Activated CD8-positive, alpha-beta T cell treated with anti-CD3 and anti-CD28 coated beads, Interleukin-2, amount 10 ng/mL, durations not matched to agents 7 days and 5 days (primary cell): Measurements from ENCODE around the gene NCKAP1. TPM values are rescaled to one million over a fixed set of nuclear protein-coding genes. Genes with fewer than 3 reads are reported as not detected.
"Not testable (repeated sequence)": the region's sequence is repeated elsewhere in the genome, so short reads cannot be mapped to it uniquely, and the experiment has no call there.

Experiments used
- ATAC-seq: fragments of 150-1000 bp; cut with Tn5 transposase; one replicate; pipeline ENCODE4 v1.10.0; 2021; ENCODE audit warnings: moderate library complexity
- CTCF ChIA-PET: fragments of 350-600 bp; sonication (Branson Sonifier 250); formaldehyde crosslinking; loops from one replicate; lab custom pipeline; 2021; ENCODE audit warnings: antibody characterized with exemption; lab: Charles Lee
- POLR2A ChIA-PET: fragments of 350-600 bp; sonication (Branson Sonifier 250); formaldehyde crosslinking; loops from one replicate; lab custom pipeline; 2021; ENCODE audit warnings: antibody characterized with exemption; lab: Charles Lee
- DNase-seq: peaks from one replicate; pipeline ENCODE4 v3.0.0-alpha.2; 2020
- H3K27ac Mint-ChIP-seq: one replicate; pipeline ENCODE4 v1.8.0; 2021; ENCODE audit warnings: mild to moderate bottlenecking, mixed read lengths
- H3K27me3 Mint-ChIP-seq: one replicate; pipeline ENCODE4 v1.8.0; 2021; ENCODE audit warnings: low read depth, mixed read lengths
- H3K36me3 Mint-ChIP-seq: one replicate; pipeline ENCODE4 v1.8.0; 2021; ENCODE audit warnings: low read depth, mixed read lengths
- H3K4me1 Mint-ChIP-seq: one replicate; pipeline ENCODE4 v1.8.0; 2021; ENCODE audit warnings: low read depth, mixed read lengths
- H3K4me3 Mint-ChIP-seq: one replicate; pipeline ENCODE4 v1.8.0; 2021; ENCODE audit warnings: mild to moderate bottlenecking, mixed read lengths
- H3K9me3 Mint-ChIP-seq: one replicate; pipeline ENCODE4 v1.8.0; 2022; ENCODE audit warnings: mixed read lengths; ENCODE audit not compliant: insufficient read depth
- total RNA-seq, 2 experiments: library from RNA; stranded (reverse); gene quantifications; one replicate each; pipeline ENCODE4 v1.2.3, GENCODE V29; 2021

NCKAP1 gene
- total RNA-seq, 2 experiments from 2014 or later: 0.50 to 0.52 TPM

DNA sequence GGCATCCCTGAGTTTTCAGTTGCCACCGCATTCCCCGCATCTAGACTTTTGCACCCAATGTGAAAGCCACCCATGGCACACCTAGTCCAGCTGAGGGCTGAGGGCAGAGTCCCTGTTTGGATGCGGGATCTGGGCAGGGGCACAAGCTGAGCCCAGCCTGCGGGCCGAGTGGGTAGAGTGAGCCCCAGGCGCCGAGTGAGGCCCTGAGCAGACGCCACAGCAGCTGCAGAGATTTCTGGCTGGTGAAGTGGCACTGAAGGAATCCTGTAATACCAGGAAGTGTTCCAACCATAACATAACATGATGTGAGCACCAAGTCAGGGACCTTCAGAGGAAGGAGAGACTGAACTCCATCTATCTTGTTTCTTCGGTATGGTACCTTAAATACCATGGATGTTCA, 144.1 kb downstream of the NCKAP1 start:
- Mint-ChIP-seq H3K4me3 (no peak overlapping the region), H3K4me1 (peaks cover 2% of the 10 kb centered on the region), H3K36me3 (no peaks in the 10 kb centered on the region), H3K27ac (no peak overlapping the region), H3K27me3 (peaks cover 14% of the 10 kb centered on the region), H3K9me3 (no peaks in the 10 kb centered on the region)
- ATAC-seq (no peak), DNase-seq (no peak)
- ChIA-PET CTCF (no interaction called here), POLR2A (no interaction called here)

GRCh38 chr2:182893666-182894065, 144.6 kb downstream of the NCKAP1 start:
- DNase-seq: no peak
- H3K4me3 Mint-ChIP-seq: no peak overlapping the region
- no peak overlapping the region for H3K27ac Mint-ChIP-seq
- ATAC-seq: no peak
- no peaks in the 10 kb centered on the region for H3K4me1 Mint-ChIP-seq
- H3K27me3 Mint-ChIP-seq: peaks cover 14% of the 10 kb centered on the region
- CTCF ChIA-PET: no interaction called here
- POLR2A ChIA-PET: no interaction called here
- no peaks in the 10 kb centered on the region for H3K36me3 Mint-ChIP-seq
- H3K9me3 Mint-ChIP-seq: no peaks in the 10 kb centered on the region

- DNase-seq, POLR2A ChIA-PET, H3K27ac Mint-ChIP-seq, CTCF ChIA-PET, H3K9me3 Mint-ChIP-seq, H3K4me3 Mint-ChIP-seq, ATAC-seq, H3K4me1 Mint-ChIP-seq, H3K36me3 Mint-ChIP-seq: not testable (repeated sequence)
- H3K27me3 Mint-ChIP-seq: peaks cover 16% of the 10 kb centered on the region
These were observed 145.2 kb downstream of the NCKAP1 start for GRCh38 chr2:182893035-182893434.

DNA sequence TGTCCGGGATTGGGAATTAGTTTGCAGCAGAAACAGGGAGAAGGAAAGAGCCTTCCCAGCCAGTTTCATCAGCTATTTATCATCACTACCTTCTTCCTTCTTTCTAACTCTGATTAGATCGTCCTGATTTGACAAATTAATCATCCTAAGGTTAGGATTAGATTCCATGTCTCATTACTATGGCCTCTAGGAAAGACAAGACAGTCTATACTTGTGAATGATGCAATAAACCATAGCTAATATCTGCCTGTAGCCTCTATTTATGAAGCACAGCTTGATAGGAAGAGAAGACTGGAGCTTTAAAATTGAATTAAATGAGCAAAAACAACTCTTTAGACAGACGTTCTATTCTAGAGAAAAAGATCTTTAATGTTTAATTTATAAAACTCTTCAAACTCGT, 146.6 kb downstream of the NCKAP1 start:
- POLR2A ChIA-PET: no interaction called here
- Mint-ChIP-seq H3K4me1 (no peaks in the 10 kb centered on the region), H3K36me3 (no peaks in the 10 kb centered on the region), H3K27ac (no peak overlapping the region), H3K27me3 (peaks cover 11% of the 10 kb centered on the region), H3K9me3 (no peaks in the 10 kb centered on the region), H3K4me3 (no peak overlapping the region)
- no peak for DNase-seq
- CTCF ChIA-PET: no interaction called here
- no peak for ATAC-seq

DNA sequence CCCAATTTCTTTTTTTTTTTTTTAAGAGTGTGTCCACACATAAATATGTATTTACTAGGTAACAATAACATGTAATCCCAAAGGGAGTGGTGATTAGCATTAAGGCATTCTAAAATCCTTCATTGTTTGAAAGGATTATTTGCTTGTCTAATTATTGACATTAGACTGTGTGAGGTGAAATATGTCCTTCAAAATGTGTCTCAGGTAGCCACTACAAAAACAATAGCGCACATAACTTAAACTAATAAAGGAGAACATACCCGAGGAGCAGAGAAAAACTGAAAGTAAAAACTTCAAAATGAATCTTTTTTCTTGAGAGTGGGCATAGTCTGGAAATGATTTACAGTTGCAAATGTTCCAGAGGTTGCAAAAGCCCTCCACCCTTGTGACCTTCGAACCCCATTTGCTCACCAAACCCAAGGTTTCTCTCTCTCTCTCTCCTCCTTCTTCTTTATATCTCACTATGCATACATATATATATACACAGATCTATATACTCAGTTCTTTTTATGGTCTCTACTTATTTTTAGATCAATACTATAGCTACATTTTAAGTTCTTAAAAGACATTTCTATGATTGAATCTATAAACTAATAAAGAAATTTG, 147.4 kb downstream of the NCKAP1 start:
- ATAC-seq (no peak), DNase-seq (no peak)
- H3K9me3 Mint-ChIP-seq: no peaks in the 10 kb centered on the region
- no peaks in the 10 kb centered on the region for H3K4me1 Mint-ChIP-seq
- ChIA-PET CTCF (no interaction called here), POLR2A (no interaction called here)
- H3K27ac Mint-ChIP-seq: no peak overlapping the region
- no peak overlapping the region for H3K4me3 Mint-ChIP-seq
- H3K27me3 Mint-ChIP-seq: peaks cover 11% of the 10 kb centered on the region
- no peaks in the 10 kb centered on the region for H3K36me3 Mint-ChIP-seq

DNA sequence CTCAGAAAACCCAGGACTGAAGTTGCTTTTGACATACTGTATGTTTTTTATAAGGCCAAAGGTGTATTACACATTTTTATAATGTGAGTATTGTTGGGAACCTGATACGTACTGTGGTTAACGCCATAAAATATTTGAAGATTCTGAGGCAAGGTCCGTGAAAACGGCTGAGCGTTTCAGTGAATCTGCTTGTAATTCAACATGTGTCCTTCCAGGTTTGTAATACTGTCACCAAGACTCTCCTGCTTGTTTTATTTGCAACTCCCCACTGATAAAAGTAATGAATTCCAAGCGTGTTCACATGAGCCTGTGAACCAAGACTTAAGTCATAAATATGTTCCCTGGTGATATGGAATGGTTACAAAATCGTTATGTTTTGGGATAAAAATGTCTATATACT, 148.0 kb downstream of the NCKAP1 start:
- H3K4me3 Mint-ChIP-seq: no peak overlapping the region
- DNase-seq (no peak), ATAC-seq (no peak)
- H3K27me3 Mint-ChIP-seq: peaks cover 11% of the 10 kb centered on the region
- H3K9me3 Mint-ChIP-seq: no peaks in the 10 kb centered on the region
- ChIA-PET POLR2A (no interaction called here), CTCF (no interaction called here)
- no peak overlapping the region for H3K27ac Mint-ChIP-seq
- H3K4me1 Mint-ChIP-seq: no peaks in the 10 kb centered on the region
- no peaks in the 10 kb centered on the region for H3K36me3 Mint-ChIP-seq

DNA sequence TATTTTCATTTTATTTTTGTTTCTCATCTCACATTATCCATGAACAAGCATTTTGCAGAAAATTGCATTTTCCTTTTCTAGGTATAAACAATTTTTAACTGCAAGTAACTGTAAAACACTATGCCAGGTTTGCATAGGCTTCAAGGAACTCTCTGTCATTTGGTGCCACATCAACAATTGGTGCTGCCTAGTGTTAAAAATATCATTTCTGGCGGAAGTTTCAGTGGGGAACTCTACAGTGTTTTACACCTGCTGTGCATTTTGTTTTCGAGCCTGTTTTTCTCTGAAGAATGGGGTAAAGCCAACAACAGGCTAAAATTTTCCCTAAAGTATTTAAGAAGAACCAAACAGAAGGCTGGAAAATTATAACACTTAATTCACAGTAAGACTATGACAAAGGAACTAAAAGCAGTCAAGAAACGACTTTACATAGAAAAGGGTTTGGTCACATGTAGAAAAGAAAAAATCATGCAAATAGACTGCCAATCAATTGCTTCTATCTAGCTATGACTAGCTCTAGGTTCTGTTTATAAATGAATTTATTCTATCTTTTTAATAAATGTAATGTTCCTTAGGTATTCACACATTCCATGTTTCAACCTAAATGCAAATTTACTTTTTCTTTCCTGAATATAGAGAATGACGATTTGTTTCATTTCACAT, 150.4 kb downstream of the NCKAP1 start:
- no peaks in the 10 kb centered on the region for H3K4me1 Mint-ChIP-seq
- H3K27me3 Mint-ChIP-seq: peaks cover 17% of the 10 kb centered on the region
- H3K4me3 Mint-ChIP-seq: no peak overlapping the region
- POLR2A ChIA-PET: no interaction called here
- no peaks in the 10 kb centered on the region for H3K9me3 Mint-ChIP-seq
- DNase-seq: no peak
- CTCF ChIA-PET: no interaction called here
- ATAC-seq: no peak
- no peak overlapping the region for H3K27ac Mint-ChIP-seq
- no peaks in the 10 kb centered on the region for H3K36me3 Mint-ChIP-seq

- no peaks in the 10 kb centered on the region for H3K9me3 Mint-ChIP-seq
- peaks cover 17% of the 10 kb centered on the region for H3K27me3 Mint-ChIP-seq
- no peaks in the 10 kb centered on the region for H3K36me3 Mint-ChIP-seq
- no peak overlapping the region for H3K27ac Mint-ChIP-seq
- ChIA-PET POLR2A (no interaction called here), CTCF (no interaction called here)
- H3K4me3 Mint-ChIP-seq: no peak overlapping the region
- ATAC-seq (no peak), DNase-seq (no peak)
- H3K4me1 Mint-ChIP-seq: no peaks in the 10 kb centered on the region
These were observed 151.2 kb downstream of the NCKAP1 start for GRCh38 chr2:182887093-182887492.

DNA sequence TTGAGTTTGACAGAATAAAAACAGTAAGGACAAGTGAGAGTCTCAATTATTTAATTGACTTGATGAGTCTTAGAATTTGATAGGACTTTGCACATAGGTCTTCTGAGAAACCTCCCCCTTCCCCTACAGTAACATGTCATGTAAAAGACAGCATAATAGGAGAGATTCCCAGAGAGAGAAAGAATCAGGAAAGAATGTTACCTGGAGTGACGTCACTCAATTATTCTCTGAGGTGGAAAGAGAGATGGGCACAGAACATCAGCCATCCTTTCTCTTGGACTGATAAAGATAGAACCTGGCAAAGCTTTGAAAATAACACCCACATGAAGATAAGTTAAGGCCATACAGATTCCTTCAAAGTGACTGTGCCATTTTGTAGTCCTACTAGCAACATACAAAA, 152.5 kb downstream of the NCKAP1 start:
- ATAC-seq: no peak
- no peaks in the 10 kb centered on the region for H3K36me3 Mint-ChIP-seq
- no peaks in the 10 kb centered on the region for H3K9me3 Mint-ChIP-seq
- DNase-seq: no peak
- CTCF ChIA-PET: no interaction called here
- peaks cover 14% of the 10 kb centered on the region for H3K27me3 Mint-ChIP-seq
- H3K4me3 Mint-ChIP-seq: no peak overlapping the region
- POLR2A ChIA-PET: no interaction called here
- no peak overlapping the region for H3K27ac Mint-ChIP-seq
- no peaks in the 10 kb centered on the region for H3K4me1 Mint-ChIP-seq

DNA sequence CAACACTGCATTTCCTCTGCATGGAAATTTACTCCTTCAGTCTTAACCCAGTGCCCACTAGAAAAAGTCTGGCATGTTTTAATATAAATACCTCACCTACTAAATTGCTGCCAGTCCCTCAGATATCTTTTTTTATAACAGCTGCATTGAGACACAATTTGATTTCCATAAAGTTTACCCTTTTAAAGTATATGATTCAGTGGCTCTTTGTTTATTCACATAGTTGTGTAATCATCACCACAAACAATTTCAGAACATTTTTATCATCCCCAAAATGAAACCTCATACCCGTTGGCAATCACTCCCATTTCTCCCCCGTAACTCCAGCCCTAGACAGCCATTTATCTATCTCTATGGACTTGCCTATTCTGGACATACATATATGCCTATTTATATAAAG, 154.8 kb downstream of the NCKAP1 start:
- CTCF ChIA-PET: no interaction called here

GRCh38 chr2:182880100-182880499, 158.2 kb downstream of the NCKAP1 start:
- CTCF ChIA-PET, POLR2A ChIA-PET, ATAC-seq, H3K4me3 Mint-ChIP-seq, H3K9me3 Mint-ChIP-seq, DNase-seq, H3K4me1 Mint-ChIP-seq, H3K36me3 Mint-ChIP-seq, H3K27ac Mint-ChIP-seq: not testable (repeated sequence)
- peaks cover 19% of the 10 kb centered on the region for H3K27me3 Mint-ChIP-seq

More for the DNA sequence above, 154.8 kb downstream of the NCKAP1 start:
- no peak overlapping the region for H3K27ac Mint-ChIP-seq
- peaks cover 15% of the 10 kb centered on the region for H3K27me3 Mint-ChIP-seq
- no peak for ATAC-seq
- DNase-seq: no peak
- POLR2A ChIA-PET: no interaction called here
- peaks cover 6% of the 10 kb centered on the region for H3K9me3 Mint-ChIP-seq
- no peaks in the 10 kb centered on the region for H3K36me3 Mint-ChIP-seq
- H3K4me3 Mint-ChIP-seq: no peak overlapping the region
- no peaks in the 10 kb centered on the region for H3K4me1 Mint-ChIP-seq

GRCh38 chr2:182876653-182877052, 161.6 kb downstream of the NCKAP1 start:
- H3K4me3 Mint-ChIP-seq, CTCF ChIA-PET, H3K4me1 Mint-ChIP-seq, DNase-seq, ATAC-seq, H3K27ac Mint-ChIP-seq, H3K9me3 Mint-ChIP-seq, POLR2A ChIA-PET, H3K36me3 Mint-ChIP-seq: not testable (repeated sequence)
- peaks cover 18% of the 10 kb centered on the region for H3K27me3 Mint-ChIP-seq
